OCI-LY1 (cell line): ENCODE data around the gene OVOL2.

Source experiments
- EZH2 ChIP-seq: fragments of 200-600 bp; sonication (generic), shearing (Covaris generic); IDR thresholded peaks from 2 replicates; pipeline ENCODE4 v1.8.0; 2017; ENCODE audit warnings: borderline replicate concordance, mixed run types, mild to moderate bottlenecking, antibody characterized with exemption, low read length, moderate library complexity, mixed read lengths
- TF ChIP-seq, protein P1 (sequence below): fragments of 200-600 bp; sonication (generic), shearing (Covaris generic); IDR thresholded peaks from 2 replicates; pipeline ENCODE4 v1.5.1; 2017; ENCODE audit warnings: mild to moderate bottlenecking, antibody characterized with exemption, low read length, moderate library complexity, mixed read lengths

DNA sequence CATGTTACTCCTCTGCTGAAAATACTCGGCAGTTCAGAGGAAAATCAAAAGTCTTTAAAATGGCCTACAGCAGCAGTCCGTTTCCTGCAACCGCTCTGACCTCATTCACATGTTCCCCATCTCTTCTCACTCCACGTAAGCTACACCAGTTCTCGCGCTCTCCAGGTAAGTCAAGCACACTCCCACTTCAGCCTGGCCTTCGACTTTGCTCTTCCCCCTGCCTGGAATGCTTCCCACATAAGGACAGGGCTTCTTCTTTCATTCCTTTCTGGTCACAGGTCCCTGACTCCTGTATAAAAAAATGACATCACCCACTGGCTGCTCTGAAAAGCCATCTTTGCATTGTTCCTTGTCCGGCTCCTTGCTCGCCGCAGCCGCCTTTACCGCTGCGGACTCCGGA is 46.2 kb downstream of the OVOL2 start:
- TF ChIP-seq, protein P1, sequence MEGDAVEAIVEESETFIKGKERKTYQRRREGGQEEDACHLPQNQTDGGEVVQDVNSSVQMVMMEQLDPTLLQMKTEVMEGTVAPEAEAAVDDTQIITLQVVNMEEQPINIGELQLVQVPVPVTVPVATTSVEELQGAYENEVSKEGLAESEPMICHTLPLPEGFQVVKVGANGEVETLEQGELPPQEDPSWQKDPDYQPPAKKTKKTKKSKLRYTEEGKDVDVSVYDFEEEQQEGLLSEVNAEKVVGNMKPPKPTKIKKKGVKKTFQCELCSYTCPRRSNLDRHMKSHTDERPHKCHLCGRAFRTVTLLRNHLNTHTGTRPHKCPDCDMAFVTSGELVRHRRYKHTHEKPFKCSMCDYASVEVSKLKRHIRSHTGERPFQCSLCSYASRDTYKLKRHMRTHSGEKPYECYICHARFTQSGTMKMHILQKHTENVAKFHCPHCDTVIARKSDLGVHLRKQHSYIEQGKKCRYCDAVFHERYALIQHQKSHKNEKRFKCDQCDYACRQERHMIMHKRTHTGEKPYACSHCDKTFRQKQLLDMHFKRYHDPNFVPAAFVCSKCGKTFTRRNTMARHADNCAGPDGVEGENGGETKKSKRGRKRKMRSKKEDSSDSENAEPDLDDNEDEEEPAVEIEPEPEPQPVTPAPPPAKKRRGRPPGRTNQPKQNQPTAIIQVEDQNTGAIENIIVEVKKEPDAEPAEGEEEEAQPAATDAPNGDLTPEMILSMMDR = no peak
- TF ChIP-seq EZH2 = no peak
